Measurements from ENCODE around the gene HSPD1.

HSPD1 gene

DNA sequence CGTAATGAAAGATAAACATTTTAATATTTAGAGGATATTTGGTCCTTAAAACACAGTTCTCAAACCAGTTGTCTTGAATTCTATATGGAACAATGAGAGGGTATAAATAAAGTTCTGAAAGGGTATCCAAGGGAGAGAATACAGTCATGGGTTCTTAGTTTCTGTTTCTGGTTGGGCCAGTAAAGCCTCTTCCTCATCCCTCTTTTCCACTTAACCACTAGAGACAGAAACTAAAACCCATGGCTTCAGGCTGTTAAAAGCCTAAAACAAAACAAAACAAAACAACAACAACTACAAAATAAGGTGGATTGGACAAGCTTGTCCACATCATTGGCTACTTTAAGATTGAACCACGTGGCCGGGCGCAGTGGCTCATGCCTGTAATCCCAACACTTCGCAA is 27.5 kb downstream of the HSPD1 start:
- H3K27me3 Mint-ChIP-seq (ENCODE audit: low read depth, poor library complexity) = no peaks in the 10 kb centered on the region
- no peaks in the 10 kb centered on the region for H3K9me3 Mint-ChIP-seq
- H3K4me1 Mint-ChIP-seq = no peaks in the 10 kb centered on the region
- H3K4me3 Mint-ChIP-seq = no peak overlapping the region
- H3K27ac Mint-ChIP-seq = no peak overlapping the region
- TF ChIP-seq CTCF (IDR thresholded peaks at IDR 0.05) = no peak
- no peak for DNase-seq
- H3K36me3 Mint-ChIP-seq (ENCODE audit: low read depth) = peaks cover 19% of the 10 kb centered on the region

GRCh38 chr2:197464175-197464574 is 35.5 kb downstream of the HSPD1 start:
- TF ChIP-seq CTCF (IDR thresholded peaks at IDR 0.05) = no peak
- Mint-ChIP-seq H3K36me3 (ENCODE audit: low read depth) (peaks cover 10% of the 10 kb centered on the region), H3K4me1 (no peaks in the 10 kb centered on the region), H3K27ac (no peak overlapping the region), H3K27me3 (ENCODE audit: low read depth, poor library complexity) (no peaks in the 10 kb centered on the region), H3K9me3 (no peaks in the 10 kb centered on the region), H3K4me3 (no peak overlapping the region)
- no peak for DNase-seq

GRCh38 chr2:197461057-197461456 is 38.6 kb downstream of the HSPD1 start:
- no peak for DNase-seq
- peak overlapping the region; percentile 85 for H3K27ac Mint-ChIP-seq
- no peaks in the 10 kb centered on the region for H3K9me3 Mint-ChIP-seq
- H3K4me1 Mint-ChIP-seq = no peaks in the 10 kb centered on the region
- TF ChIP-seq CTCF (IDR thresholded peaks at IDR 0.05) = no peak
- H3K27me3 Mint-ChIP-seq (ENCODE audit: low read depth, poor library complexity) = no peaks in the 10 kb centered on the region
- peaks cover 3% of the 10 kb centered on the region for H3K36me3 Mint-ChIP-seq (ENCODE audit: low read depth)
- no peak overlapping the region for H3K4me3 Mint-ChIP-seq

DNA sequence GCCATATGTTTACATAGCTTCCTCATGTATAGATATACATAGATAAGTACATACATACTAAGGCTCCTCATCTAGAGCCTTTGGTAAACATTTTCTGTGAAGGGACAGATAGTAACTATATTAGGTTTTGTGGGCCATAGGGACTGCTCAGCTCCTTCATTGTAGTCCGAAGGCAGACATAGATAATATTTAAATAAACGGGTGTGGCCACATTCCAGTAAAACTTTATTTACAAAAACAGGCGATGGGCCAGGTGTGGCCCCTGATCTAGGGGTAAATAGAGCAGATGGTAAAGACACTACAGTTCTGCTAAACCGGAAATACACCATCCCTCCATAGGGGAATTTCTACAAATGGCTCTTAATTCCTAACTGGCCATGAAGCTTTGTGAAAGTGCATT is 39.0 kb downstream of the HSPD1 start:
- Mint-ChIP-seq H3K36me3 (ENCODE audit: low read depth) (no peaks in the 10 kb centered on the region), H3K27ac (no peak overlapping the region), H3K4me3 (no peak overlapping the region), H3K4me1 (no peaks in the 10 kb centered on the region), H3K27me3 (ENCODE audit: low read depth, poor library complexity) (no peaks in the 10 kb centered on the region), H3K9me3 (no peaks in the 10 kb centered on the region)
- no peak for TF ChIP-seq CTCF (IDR thresholded peaks at IDR 0.05)
- no peak for DNase-seq

- H3K27ac Mint-ChIP-seq = no peak overlapping the region
- no peak overlapping the region for H3K4me3 Mint-ChIP-seq
- no peaks in the 10 kb centered on the region for H3K27me3 Mint-ChIP-seq (ENCODE audit: low read depth, poor library complexity)
- TF ChIP-seq CTCF (IDR thresholded peaks at IDR 0.05) = no peak
- no peaks in the 10 kb centered on the region for H3K36me3 Mint-ChIP-seq (ENCODE audit: low read depth)
- peaks cover 25% of the 10 kb centered on the region for H3K4me1 Mint-ChIP-seq
- no peaks in the 10 kb centered on the region for H3K9me3 Mint-ChIP-seq
- DNase-seq = no peak
Observed at GRCh38 chr2:197455428-197455827, 44.2 kb downstream of the HSPD1 start.

- Mint-ChIP-seq H3K9me3 (no peaks in the 10 kb centered on the region), H3K27ac (peak overlapping the region; percentile 100), H3K27me3 (ENCODE audit: low read depth, poor library complexity) (no peaks in the 10 kb centered on the region), H3K4me1 (peaks cover 25% of the 10 kb centered on the region), H3K36me3 (ENCODE audit: low read depth) (no peaks in the 10 kb centered on the region), H3K4me3 (peak overlapping the region; percentile 97)
- TF ChIP-seq CTCF (IDR thresholded peaks at IDR 0.05) = no peak
- no peak for DNase-seq
Observed at GRCh38 chr2:197454923-197455322, 44.7 kb downstream of the HSPD1 start.

Data from nephron progenitor cell (in vitro differentiated cells).